HEK293 (cell line): ENCODE data around the gene CDC42EP1.

ENCODE experiments used
- CTCF ChIA-PET: fragments of 350-600 bp; formaldehyde crosslinking; extraction: SDS; loops from one replicate; lab custom pipeline; 2021; ENCODE audit warnings: antibody characterized with exemption; lab: Yijun Ruan, JAX
- POLR2A ChIA-PET: fragments of 300-600 bp; formaldehyde crosslinking; extraction: SDS; loops from one replicate; lab custom pipeline; 2020; ENCODE audit warnings: antibody characterized with exemption, inconsistent platforms; lab: Yijun Ruan, JAX
- H3K27ac ChIP-seq: fragments of 200-500 bp; sonication (Bioruptor generic); 2 replicates; pipeline ENCODE4 v1.5.1; 2014; ENCODE audit warnings: low read depth, low read length, control low read depth, inconsistent platforms; ENCODE audit errors: extremely low read depth
- H3K36me3 ChIP-seq, 2 experiments: fragments of 200-500 bp in 1 of 2; sonication (Bioruptor generic) in 1 of 2; 1 replicate in 1 of 2; 2 replicates in 1 of 2; pipeline ENCODE4 v1.5.1; 2014 to 2017; ENCODE audit warnings: inconsistent platforms in 2 of 2, low read length in 2 of 2; ENCODE audit not compliant: control insufficient read depth in 2 of 2, insufficient read depth in 1 of 2
- H3K4me1 ChIP-seq: fragments of 200-500 bp; sonication (Bioruptor generic); 2 replicates; pipeline ENCODE4 v1.5.1; 2014; ENCODE audit warnings: mild to moderate bottlenecking, low read length, inconsistent platforms; ENCODE audit not compliant: control insufficient read depth, insufficient read depth
- H3K4me3 ChIP-seq: 2 replicates; pipeline ENCODE4 v1.5.1; 2011; ENCODE audit warnings: low read depth, mild to moderate bottlenecking, control low read depth, low read length, moderate library complexity
- H3K9me3 ChIP-seq: fragments of 200-500 bp; sonication (Bioruptor generic); 2 replicates; pipeline ENCODE4 v1.5.1; 2014; ENCODE audit warnings: low read depth, low read length, inconsistent platforms; ENCODE audit not compliant: control insufficient read depth, insufficient read depth
- INSM2 ChIP-seq: fragments of 450-650 bp; formaldehyde crosslinking; IDR thresholded peaks from 2 replicates; pipeline ENCODE4 v1.5.1; 2016; ENCODE audit warnings: missing biosample characterization, missing genetic modification characterization
- PATZ1 ChIP-seq: fragments of 450-650 bp; formaldehyde crosslinking; IDR thresholded peaks from 2 replicates; pipeline ENCODE4 v1.5.1; 2016; ENCODE audit warnings: missing biosample characterization, missing genetic modification characterization
- PRDM10 ChIP-seq: fragments of 450-650 bp; formaldehyde crosslinking; IDR thresholded peaks from 2 replicates; pipeline ENCODE4 v1.5.1; 2016; ENCODE audit warnings: missing biosample characterization, missing genetic modification characterization
- REST ChIP-seq: fragments of 450-650 bp; formaldehyde crosslinking; IDR thresholded peaks from 2 replicates; pipeline ENCODE4 v1.5.1; 2016; ENCODE audit warnings: missing biosample characterization, missing genetic modification characterization
- SP2 ChIP-seq: fragments of 450-650 bp; formaldehyde crosslinking; IDR thresholded peaks from 2 replicates; pipeline ENCODE4 v1.5.1; 2016; ENCODE audit warnings: missing biosample characterization, missing genetic modification characterization
- SP3 ChIP-seq: fragments of 450-650 bp; formaldehyde crosslinking; IDR thresholded peaks from 2 replicates; pipeline ENCODE4 v1.5.1; 2016; ENCODE audit warnings: missing biosample characterization, missing genetic modification characterization
- WT1 ChIP-seq: fragments of 450-650 bp; formaldehyde crosslinking; IDR thresholded peaks from 2 replicates; pipeline ENCODE4 v1.5.1; 2016; ENCODE audit warnings: missing biosample characterization, missing genetic modification characterization
- ZBTB10 ChIP-seq: fragments of 450-650 bp; formaldehyde crosslinking; IDR thresholded peaks from 2 replicates; pipeline ENCODE4 v1.5.1; 2016; ENCODE audit warnings: missing biosample characterization, missing genetic modification characterization
- ZBTB17 ChIP-seq: fragments of 450-650 bp; formaldehyde crosslinking; IDR thresholded peaks from 2 replicates; pipeline ENCODE4 v1.5.1; 2016; ENCODE audit warnings: missing biosample characterization, missing genetic modification characterization
- ZBTB48 ChIP-seq: fragments of 450-650 bp; formaldehyde crosslinking; IDR thresholded peaks from 2 replicates; pipeline ENCODE4 v1.5.1; 2016; ENCODE audit warnings: missing biosample characterization, missing genetic modification characterization
- ZNF114 ChIP-seq: fragments of 450-650 bp; formaldehyde crosslinking; IDR thresholded peaks from 2 replicates; pipeline ENCODE4 v1.5.0; 2017; ENCODE audit warnings: missing biosample characterization, missing genetic modification characterization
- ZNF121 ChIP-seq: fragments of 450-650 bp; formaldehyde crosslinking; IDR thresholded peaks from 2 replicates; pipeline ENCODE4 v1.5.1; 2016; ENCODE audit warnings: missing biosample characterization, missing genetic modification characterization
- ZNF133 ChIP-seq: fragments of 450-650 bp; formaldehyde crosslinking; IDR thresholded peaks from 2 replicates; pipeline ENCODE4 v1.5.1; 2016; ENCODE audit warnings: missing biosample characterization, missing genetic modification characterization
- ZNF221 ChIP-seq: fragments of 450-650 bp; formaldehyde crosslinking; IDR thresholded peaks from 2 replicates; pipeline ENCODE4 v1.5.1; 2017; ENCODE audit warnings: missing biosample characterization, missing genetic modification characterization, borderline replicate concordance
- ZNF24 ChIP-seq: fragments of 450-650 bp; formaldehyde crosslinking; IDR thresholded peaks from 2 replicates; pipeline ENCODE4 v1.5.1; 2016; ENCODE audit warnings: missing biosample characterization, missing genetic modification characterization
- ZNF248 ChIP-seq: fragments of 450-650 bp; formaldehyde crosslinking; IDR thresholded peaks from 2 replicates; pipeline ENCODE4 v1.5.1; 2017; ENCODE audit warnings: missing biosample characterization, missing genetic modification characterization
- ZNF514 ChIP-seq: fragments of 450-650 bp; formaldehyde crosslinking; IDR thresholded peaks from 2 replicates; pipeline ENCODE4 v1.5.1; 2016; ENCODE audit warnings: missing biosample characterization, missing genetic modification characterization
- ZNF768 ChIP-seq: fragments of 450-650 bp; formaldehyde crosslinking; IDR thresholded peaks from 2 replicates; pipeline ENCODE4 v1.5.1; 2018; ENCODE audit warnings: missing biosample characterization, mild to moderate bottlenecking, missing genetic modification characterization

CDC42EP1 gene

GRCh38 chr22:37601203-37601539 is 40.9 kb downstream of the CDC42EP1 start (continued):
- no peak for TF ChIP-seq ZNF248 (tag by site-specific recombination)
- TF ChIP-seq, all 188 proteins: peak for 4

- TF ChIP-seq ZNF24 (tag by site-specific recombination) (0 out of 2 replicates have a peak, but pooled peaks have one; percentile 36), ZBTB10 (tag by site-specific recombination) (no peak), PATZ1 (tag by site-specific recombination) (0 out of 2 replicates have a peak, but pooled peaks have one; percentile 3), SP2 (tag by site-specific recombination) (peak; percentile 80), ZNF133 (tag by site-specific recombination) (no peak), INSM2 (tag by site-specific recombination) (0 out of 2 replicates have a peak, but pooled peaks have one; percentile 43), ZNF221 (tag by site-specific recombination) (no peak), ZNF768 (tag by site-specific recombination) (no peak), SP3 (tag by site-specific recombination) (peak; percentile 81), ZBTB48 (tag by site-specific recombination) (0 out of 2 replicates have a peak, but pooled peaks have one; percentile 13), ZNF121 (tag by site-specific recombination) (no peak), WT1 (tag by site-specific recombination) (0 out of 2 replicates have a peak, but pooled peaks have one; percentile 14), ZNF248 (tag by site-specific recombination) (no peak), REST (tag by site-specific recombination) (no peak), PRDM10 (peak; percentile 55), ZBTB17 (tag by site-specific recombination) (peak; percentile 54), ZNF514 (no peak), ZNF114 (no peak)
- Histone ChIP-seq H3K4me1 (peaks cover 4% of the 10 kb centered on the region; the same call in 1 of the 2 replicates), H3K4me3 (no peak overlapping the region), H3K9me3 (no peaks in the 10 kb centered on the region), H3K27ac (no peak overlapping the region), H3K36me3 (no peaks in the 10 kb centered on the region)
- POLR2A ChIA-PET: interaction anchor here (1.0 kb wide), 1 partner anchor 9 kb away, joined by 4 read pairs; no protein-coding TSS in a partner anchor
- CTCF ChIA-PET: interaction anchor here (0.6 to 14.5 kb wide), 7 partner anchors 9 to 530 kb away, joined by 3 to 287 read pairs (median 4); no protein-coding TSS in a partner anchor
Observed at GRCh38 chr22:37601540-37602442, 41.5 kb downstream of the CDC42EP1 start.
